Gastrocnemius medialis (tissue), 4 donors: ENCODE data around the gene DUSP12.

ENCODE experiments used
- POLR2A ChIP-seq, 2 donors: fragments of 450-650 bp; IDR thresholded peaks; one replicate each; pipeline ENCODE4 v1.6.1; 2017; ENCODE audit warnings: antibody characterized with exemption in 2 of 2, mild to moderate bottlenecking in 2 of 2, moderate library complexity in 2 of 2
- TF ChIP-seq, protein P1 (sequence below), 5 experiments: fragments of 450-650 bp in 3 of 5; fragments of 200-600 bp in 2 of 5; sonication (generic) in 2 of 5; IDR thresholded peaks in 4 of 5; conservative IDR thresholded peaks in 1 of 5; 1 replicate in 4 of 5; 2 replicates in 1 of 5; pipeline ENCODE4 v1.5.1; 2016 to 2019; ENCODE audit warnings: antibody characterized with exemption in 5 of 5, mild to moderate bottlenecking in 3 of 5, moderate library complexity in 3 of 5

DNA sequence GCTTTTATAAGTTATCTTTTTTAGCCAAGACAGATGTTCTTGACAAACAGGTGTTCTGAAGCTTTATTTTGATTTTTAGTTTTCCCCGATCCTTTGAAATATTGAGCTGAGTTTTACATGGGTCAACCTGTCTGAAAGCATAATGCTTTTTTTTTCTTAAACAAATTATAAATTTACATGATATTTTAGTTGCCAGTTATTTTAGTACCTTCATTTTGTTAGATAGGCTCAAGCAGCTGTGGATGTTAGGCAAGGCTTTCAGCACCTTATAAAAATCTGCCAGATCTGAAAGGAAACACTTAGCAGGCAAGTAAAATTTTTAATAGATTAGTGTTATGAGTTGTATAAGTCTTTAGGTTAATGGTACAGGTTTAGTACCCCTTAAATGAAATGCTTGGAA lies 50.2 kb downstream of the DUSP12 start:
- TF ChIP-seq, protein P1, sequence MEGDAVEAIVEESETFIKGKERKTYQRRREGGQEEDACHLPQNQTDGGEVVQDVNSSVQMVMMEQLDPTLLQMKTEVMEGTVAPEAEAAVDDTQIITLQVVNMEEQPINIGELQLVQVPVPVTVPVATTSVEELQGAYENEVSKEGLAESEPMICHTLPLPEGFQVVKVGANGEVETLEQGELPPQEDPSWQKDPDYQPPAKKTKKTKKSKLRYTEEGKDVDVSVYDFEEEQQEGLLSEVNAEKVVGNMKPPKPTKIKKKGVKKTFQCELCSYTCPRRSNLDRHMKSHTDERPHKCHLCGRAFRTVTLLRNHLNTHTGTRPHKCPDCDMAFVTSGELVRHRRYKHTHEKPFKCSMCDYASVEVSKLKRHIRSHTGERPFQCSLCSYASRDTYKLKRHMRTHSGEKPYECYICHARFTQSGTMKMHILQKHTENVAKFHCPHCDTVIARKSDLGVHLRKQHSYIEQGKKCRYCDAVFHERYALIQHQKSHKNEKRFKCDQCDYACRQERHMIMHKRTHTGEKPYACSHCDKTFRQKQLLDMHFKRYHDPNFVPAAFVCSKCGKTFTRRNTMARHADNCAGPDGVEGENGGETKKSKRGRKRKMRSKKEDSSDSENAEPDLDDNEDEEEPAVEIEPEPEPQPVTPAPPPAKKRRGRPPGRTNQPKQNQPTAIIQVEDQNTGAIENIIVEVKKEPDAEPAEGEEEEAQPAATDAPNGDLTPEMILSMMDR (IDR thresholded peaks at IDR 0.05 in 4 of 5, conservative IDR thresholded peaks at IDR 0.05 in 1 of 5), result no peak
- TF ChIP-seq POLR2A (IDR thresholded peaks at IDR 0.05), result no peak
